Measurements from ENCODE around the gene ARTN.

ARTN gene

GRCh38 chr1:43947061-43947873 is 13.7 kb downstream of the ARTN start:
- peak overlapping the region; percentile 98 for H3K4me2 ChIP-seq
- H3K4me1 ChIP-seq (ENCODE audit: low read depth, poor library complexity, severe bottlenecking), result peaks cover 22% of the 10 kb centered on the region
- peaks cover 12% of the 10 kb centered on the region for H3K79me2 ChIP-seq (ENCODE audit: insufficient read depth, low read depth)
- peak overlapping the region; percentile 85 for H2AFZ ChIP-seq (ENCODE audit: low read depth)
- no peak for TF ChIP-seq CTCF (conservative IDR thresholded peaks at IDR 0.05; ENCODE audit: low read depth, low read length)
- no peaks in the 10 kb centered on the region for H3K27me3 ChIP-seq (ENCODE audit: insufficient read depth, low read depth)
- peak overlapping the region; percentile 75 for H3K4me3 ChIP-seq (IDR thresholded peaks at IDR 0.05; ENCODE audit: insufficient read depth, low read depth, low read length)
- peak overlapping the region; percentile 96 for H3K27ac ChIP-seq
- H4K20me1 ChIP-seq (ENCODE audit: insufficient read depth), result no peaks in the 10 kb centered on the region
- peak overlapping the region; percentile 99 for H3K9ac ChIP-seq
- no peaks in the 10 kb centered on the region for H3K36me3 ChIP-seq (ENCODE audit: insufficient read depth)

GRCh38 chr1:43947874-43948437 is 14.4 kb downstream of the ARTN start:
- Histone ChIP-seq H3K4me3 (IDR thresholded peaks at IDR 0.05; ENCODE audit: insufficient read depth, low read depth, low read length) (no peak overlapping the region), H3K79me2 (ENCODE audit: insufficient read depth, low read depth) (peaks cover 12% of the 10 kb centered on the region), H3K4me2 (peak overlapping the region; percentile 98), H3K4me1 (ENCODE audit: low read depth, poor library complexity, severe bottlenecking) (peaks cover 22% of the 10 kb centered on the region), H2AFZ (ENCODE audit: low read depth) (no peak overlapping the region), H3K27me3 (ENCODE audit: insufficient read depth, low read depth) (no peaks in the 10 kb centered on the region), H4K20me1 (ENCODE audit: insufficient read depth) (no peaks in the 10 kb centered on the region), H3K9ac (peak overlapping the region; percentile 99; the same call in 1 of the 2 replicates), H3K36me3 (ENCODE audit: insufficient read depth) (no peaks in the 10 kb centered on the region), H3K27ac (no peak overlapping the region)
- no peak for TF ChIP-seq CTCF (conservative IDR thresholded peaks at IDR 0.05; ENCODE audit: low read depth, low read length)

- Histone ChIP-seq H3K36me3 (ENCODE audit: insufficient read depth) (no peaks in the 10 kb centered on the region), H2AFZ (ENCODE audit: low read depth) (no peak overlapping the region), H3K4me2 (no peak overlapping the region), H3K27me3 (ENCODE audit: insufficient read depth, low read depth) (no peaks in the 10 kb centered on the region), H4K20me1 (ENCODE audit: insufficient read depth) (no peaks in the 10 kb centered on the region), H3K27ac (no peak overlapping the region), H3K4me1 (ENCODE audit: low read depth, poor library complexity, severe bottlenecking) (peaks cover 20% of the 10 kb centered on the region), H3K4me3 (IDR thresholded peaks at IDR 0.05; ENCODE audit: insufficient read depth, low read depth, low read length) (no peak overlapping the region), H3K9ac (no peak overlapping the region), H3K79me2 (ENCODE audit: insufficient read depth, low read depth) (peaks cover 12% of the 10 kb centered on the region)
- TF ChIP-seq CTCF (conservative IDR thresholded peaks at IDR 0.05; ENCODE audit: low read depth, low read length), result no peak
Observed at GRCh38 chr1:43949678-43950077, 16.1 kb downstream of the ARTN start.

- H3K27me3 ChIP-seq (ENCODE audit: insufficient read depth, low read depth), result no peaks in the 10 kb centered on the region
- H3K79me2 ChIP-seq (ENCODE audit: insufficient read depth, low read depth), result peaks cover 12% of the 10 kb centered on the region
- no peak overlapping the region for H3K27ac ChIP-seq
- H3K4me1 ChIP-seq (ENCODE audit: low read depth, poor library complexity, severe bottlenecking), result peaks cover 10% of the 10 kb centered on the region
- H3K36me3 ChIP-seq (ENCODE audit: insufficient read depth), result no peaks in the 10 kb centered on the region
- no peak for TF ChIP-seq CTCF (conservative IDR thresholded peaks at IDR 0.05; ENCODE audit: low read depth, low read length)
- no peaks in the 10 kb centered on the region for H4K20me1 ChIP-seq (ENCODE audit: insufficient read depth)
- no peak overlapping the region for H3K9ac ChIP-seq
- no peak overlapping the region for H3K4me2 ChIP-seq
- no peak overlapping the region for H2AFZ ChIP-seq (ENCODE audit: low read depth)
- H3K4me3 ChIP-seq (IDR thresholded peaks at IDR 0.05; ENCODE audit: insufficient read depth, low read depth, low read length), result no peak overlapping the region
Observed at GRCh38 chr1:43951021-43951985, 17.7 kb downstream of the ARTN start.
